HCT116 (cell line): ENCODE data around the gene GIT1. TPM values are rescaled to one million over a fixed set of nuclear protein-coding genes. Genes with fewer than 3 reads are reported as not detected.

Experiments
- ATAC-seq: fragments of 200-7000 bp; cut with Tn5 transposase; 2 replicates; pipeline ENCODE4 v1.9.1; 2020; ENCODE audit warnings: mild to moderate bottlenecking, moderate library complexity
- BruUV-seq: library from RNA; stranded (reverse); fragments of 400-500 nt; replicated peaks from 2 replicates; lab custom pipeline; 2021; lab: Mats Ljungman, UMichigan
- CTCF ChIA-PET: fragments of 300-600 bp; sonication (Branson Sonifier 250); formaldehyde crosslinking; loops from one replicate; lab custom pipeline; 2021; ENCODE audit warnings: antibody characterized with exemption; lab: Charles Lee
- POLR2A ChIA-PET: fragments of 300-600, 350-600 bp; sonication (Branson Sonifier 250); formaldehyde crosslinking; loops from one replicate; lab custom pipeline; 2021; ENCODE audit warnings: antibody characterized with exemption; lab: Charles Lee
- RAD21 ChIA-PET, 2 experiments: fragments of 300-600 bp; sonication (Branson Sonifier 250); formaldehyde crosslinking; loops; one replicate each; lab custom pipeline; 2023; ENCODE audit warnings: low total read pairs in 2 of 2; ENCODE audit not compliant: uncharacterized antibody in 2 of 2, unreplicated experiment in 2 of 2, low non-redundant PET in 1 of 2; lab: Charles Lee
- DNase-seq: peaks from one replicate; pipeline ENCODE4 v3.0.0-alpha.2; 2010; ENCODE audit warnings: low read depth, low spot score
- H2AFZ ChIP-seq: fragments of 200-600 bp; shearing (Covaris generic), sonication (generic); 2 replicates; pipeline ENCODE4 v1.6.1; 2017; ENCODE audit warnings: low read depth, mixed run types, mixed read lengths, antibody characterized with exemption, low read length; ENCODE audit not compliant: poor library complexity, severe bottlenecking
- H3K27ac ChIP-seq: 2 replicates; pipeline ENCODE4 v1.5.1; 2012; ENCODE audit warnings: low read depth, low read length
- H3K27me3 ChIP-seq: fragments of 200-600 bp; sonication (generic); 2 replicates; pipeline ENCODE4 v1.6.1; 2016; ENCODE audit warnings: mixed run types, low read length, mixed read lengths; ENCODE audit not compliant: insufficient read depth
- H3K36me3 ChIP-seq, 2 experiments: fragments of 200-500 bp in 1 of 2; fragments of 200-600 bp in 1 of 2; sonication (Bioruptor generic) in 1 of 2; sonication (generic) in 1 of 2; 2 replicates each; pipeline versions ENCODE4 v1.5.1 to v1.6.1; 2014 to 2016; ENCODE audit warnings: low read length in 2 of 2, inconsistent platforms in 1 of 2, mixed read lengths in 1 of 2, mixed run types in 1 of 2; ENCODE audit not compliant: insufficient read depth in 2 of 2, control insufficient read depth in 1 of 2
- H3K4me1 ChIP-seq, 2 experiments: fragments of 200-600 bp in 1 of 2; sonication (generic) in 1 of 2; 2 replicates each; pipeline versions ENCODE4 v1.5.1 to v1.6.1; 2012 to 2017; ENCODE audit warnings: low read length in 2 of 2, inconsistent platforms in 1 of 2, mild to moderate bottlenecking in 1 of 2, mixed read lengths in 1 of 2, mixed run types in 1 of 2, moderate library complexity in 1 of 2; ENCODE audit not compliant: insufficient read depth in 2 of 2, control insufficient read depth in 1 of 2
- H3K4me2 ChIP-seq: fragments of 200-600 bp; sonication (generic); 2 replicates; pipeline ENCODE4 v1.6.1; 2017; ENCODE audit warnings: mixed run types, low read length, mixed read lengths
- H3K4me3 ChIP-seq, 2 experiments: fragments of 200-600 bp in 1 of 2; sonication (generic) in 1 of 2; replicated peaks in 1 of 2; 2 replicates each; pipeline ENCODE4 v1.5.1; 2011 to 2016; ENCODE audit warnings: low read length in 2 of 2, control low read depth in 1 of 2, low read depth in 1 of 2, mild to moderate bottlenecking in 1 of 2, mixed read lengths in 1 of 2, mixed run types in 1 of 2
- H3K79me2 ChIP-seq: fragments of 200-600 bp; sonication (generic); 2 replicates; pipeline ENCODE4 v1.6.1; 2017; ENCODE audit warnings: mild to moderate bottlenecking, mixed run types, low read length, moderate library complexity, mixed read lengths; ENCODE audit not compliant: insufficient read depth
- H3K9ac ChIP-seq: fragments of 200-600 bp; sonication (generic); 2 replicates; pipeline ENCODE4 v1.6.1; 2016; ENCODE audit warnings: low read length, mixed read lengths
- H3K9me2 ChIP-seq: fragments of 200-600 bp; sonication (generic), shearing (Covaris generic); 2 replicates; pipeline ENCODE4 v1.6.1; 2017; ENCODE audit warnings: mixed run types, mild to moderate bottlenecking, moderate library complexity; ENCODE audit not compliant: insufficient read depth
- H3K9me3 ChIP-seq, 2 experiments: fragments of 200-500 bp in 1 of 2; fragments of 200-600 bp in 1 of 2; sonication (Bioruptor generic) in 1 of 2; sonication (generic) in 1 of 2; 2 replicates each; pipeline ENCODE4 v1.6.1; 2014 to 2017; ENCODE audit warnings: low read length in 2 of 2, mixed read lengths in 2 of 2, inconsistent platforms in 1 of 2, low read depth in 1 of 2, mild to moderate bottlenecking in 1 of 2, mixed run types in 1 of 2, moderate library complexity in 1 of 2; ENCODE audit not compliant: control insufficient read depth in 1 of 2, insufficient read depth in 1 of 2
- H4K20me1 ChIP-seq: fragments of 200-600 bp; sonication (generic), shearing (Covaris generic); 2 replicates; pipeline ENCODE4 v1.6.1; 2017; ENCODE audit warnings: mixed run types, mild to moderate bottlenecking, moderate library complexity; ENCODE audit not compliant: insufficient read depth
- CEBPB ChIP-seq: IDR thresholded peaks from 2 replicates; pipeline ENCODE4 v1.6.1; 2012; ENCODE audit warnings: low read depth
- EGR1 ChIP-seq: IDR thresholded peaks from 2 replicates; pipeline ENCODE4 v1.6.1; 2012; ENCODE audit warnings: low read depth
- ELF1 ChIP-seq: IDR thresholded peaks from 2 replicates; pipeline ENCODE4 v1.6.1; 2012; ENCODE audit warnings: low read depth, borderline replicate concordance
- JUND ChIP-seq: IDR thresholded peaks from 2 replicates; pipeline ENCODE4 v1.6.1; 2012
- POLR2A ChIP-seq: IDR thresholded peaks from 2 replicates; pipeline ENCODE4 v1.7.0; 2011; ENCODE audit warnings: borderline replicate concordance; ENCODE audit not compliant: insufficient read depth, insufficient read length; ENCODE audit errors: extremely low read depth
- POLR2AphosphoS5 ChIP-seq: IDR thresholded peaks from 2 replicates; pipeline ENCODE4 v1.6.1; 2011; ENCODE audit warnings: mild to moderate bottlenecking, low read depth, low read length, moderate library complexity
- RAD21 ChIP-seq: IDR thresholded peaks from 2 replicates; pipeline ENCODE4 v1.6.1; 2012; ENCODE audit warnings: low read depth, mild to moderate bottlenecking
- YY1 ChIP-seq: IDR thresholded peaks from 2 replicates; pipeline ENCODE4 v1.6.1; 2011; ENCODE audit warnings: low read length, low read depth, moderate library complexity, mild to moderate bottlenecking; ENCODE audit not compliant: insufficient replicate concordance; ENCODE audit errors: extremely low read depth
- ZFX ChIP-seq: fragments of 450-650 bp; IDR thresholded peaks from 2 replicates; pipeline ENCODE4 v1.6.1; 2017
- intact Hi-C: fragments of 100-400 bp; cut with micrococcal nuclease; formaldehyde crosslinking; loops from 2 replicates; pipeline ENCODE4 v1.10.0; 2022
- total RNA-seq: library from RNA; stranded (reverse); gene quantifications from one replicate; pipeline ENCODE4 v1.2.1, GENCODE V29; 2021; ENCODE audit not compliant: unreplicated experiment

Gene GIT1
- total RNA-seq, 1 experiment from 2014 or later: 76.5 TPM

DNA sequence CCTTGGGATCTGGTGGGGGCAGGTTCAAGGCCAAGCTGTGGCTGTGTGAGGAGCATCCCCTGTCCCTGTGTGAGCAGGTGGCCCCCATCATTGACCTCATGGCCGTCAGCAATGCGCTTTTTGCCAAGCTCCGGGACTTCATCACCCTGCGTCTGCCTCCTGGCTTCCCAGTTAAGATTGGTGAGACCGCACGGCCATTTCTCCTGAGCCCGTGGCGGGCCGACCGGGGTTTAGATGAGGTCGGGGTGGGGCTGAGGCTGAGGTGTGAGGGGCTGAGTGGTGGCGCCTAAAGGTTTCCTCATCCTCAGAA is 22.6 kb upstream of the GIT1 start:
- no TSS peak for BruUV-seq
- POLR2A ChIA-PET: no interaction called here

DNA sequence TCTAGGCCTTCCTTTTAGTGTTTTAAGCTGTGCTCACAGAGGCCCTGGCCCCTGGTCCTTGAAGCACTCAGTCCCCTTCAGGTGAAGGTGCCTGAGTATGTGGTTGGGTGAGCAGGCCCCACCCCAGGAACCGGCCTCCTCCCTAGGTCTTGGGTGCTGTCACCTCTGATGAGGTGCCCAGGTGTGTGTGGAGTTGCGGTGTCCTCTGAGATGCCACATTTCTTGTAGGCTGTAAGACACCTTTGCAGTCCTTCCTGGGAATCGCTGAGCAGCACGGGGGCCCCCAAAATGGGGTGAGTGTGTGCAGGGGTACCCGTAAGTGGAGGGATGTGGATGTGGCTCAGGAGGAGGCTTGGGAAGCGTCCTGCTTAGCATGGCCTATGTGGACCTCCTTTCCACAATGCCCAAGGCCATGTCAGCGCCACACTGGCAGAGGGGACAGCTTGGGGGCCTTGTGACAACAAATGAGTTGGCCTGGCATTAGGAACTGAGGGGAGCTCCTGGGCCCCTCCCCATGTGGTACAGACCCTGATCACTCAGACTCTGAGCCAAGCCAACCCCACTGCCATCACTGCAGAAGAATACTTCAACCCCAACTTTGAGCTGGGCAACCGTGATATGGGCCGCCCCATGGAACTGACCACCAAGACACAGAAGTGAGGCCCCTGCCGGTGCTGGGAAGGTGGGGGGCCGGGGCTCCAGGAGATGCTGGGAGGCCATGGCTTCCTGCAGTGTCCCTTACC is 22.1 kb upstream of the GIT1 start:
- RAD21 ChIA-PET: no interaction called here
- Histone ChIP-seq H3K4me3 (no peak overlapping the region), H3K79me2 (peaks cover 4% of the 10 kb centered on the region; the same call in 1 of the 2 replicates), H3K27me3 (no peaks in the 10 kb centered on the region), H3K4me1 (peaks cover 0 to 8% of the 10 kb centered on the region in 2 experiments; a peak in 1 of 4 replicates), H3K9ac (no peak overlapping the region), H2AFZ (no peak overlapping the region), H4K20me1 (no peaks in the 10 kb centered on the region), H3K9me3 (no peaks in the 10 kb centered on the region), H3K36me3 (no peaks in the 10 kb centered on the region), H3K27ac (no peak overlapping the region), H3K4me2 (no peak overlapping the region), H3K9me2 (no peaks in the 10 kb centered on the region)
- intact Hi-C loops: no loop called here
- CTCF ChIA-PET: no interaction called here
- ATAC-seq (no peak), DNase-seq (no peak)
- no peak for TF ChIP-seq ELF1
- TF ChIP-seq EGR1: no peak
- TF ChIP-seq JUND: no peak
- no peak for TF ChIP-seq YY1
- TF ChIP-seq CEBPB: no peak
- no peak for TF ChIP-seq POLR2A
- POLR2A ChIA-PET: no interaction called here
- no TSS peak for BruUV-seq

More for the DNA sequence above, 22.6 kb upstream of the GIT1 start:
- no peaks in the 10 kb centered on the region for H3K27me3 ChIP-seq
- no peak overlapping the region for H2AFZ ChIP-seq
- intact Hi-C loops: no loop called here
- RAD21 ChIA-PET: no interaction called here
- H3K9me2 ChIP-seq: no peaks in the 10 kb centered on the region
- H3K36me3 ChIP-seq: no peaks in the 10 kb centered on the region
- no peaks in the 10 kb centered on the region for H4K20me1 ChIP-seq
- H3K4me2 ChIP-seq: no peak overlapping the region
- H3K4me1 ChIP-seq: peaks cover 0 to 14% of the 10 kb centered on the region in 2 experiments; a peak in 1 of 4 replicates
- no peak overlapping the region for H3K4me3 ChIP-seq
- no peak overlapping the region for H3K9ac ChIP-seq
- TF ChIP-seq POLR2AphosphoS5 (no peak), RAD21 (no peak), ZFX (no peak)
- H3K9me3 ChIP-seq: no peaks in the 10 kb centered on the region
- ATAC-seq (no peak), DNase-seq (no peak)
- H3K27ac ChIP-seq: no peak overlapping the region
- CTCF ChIA-PET: no interaction called here
- H3K79me2 ChIP-seq: peaks cover 2% of the 10 kb centered on the region; the same call in 1 of the 2 replicates
